ENCODE measurements around the gene DNASE1L3.

DNA sequence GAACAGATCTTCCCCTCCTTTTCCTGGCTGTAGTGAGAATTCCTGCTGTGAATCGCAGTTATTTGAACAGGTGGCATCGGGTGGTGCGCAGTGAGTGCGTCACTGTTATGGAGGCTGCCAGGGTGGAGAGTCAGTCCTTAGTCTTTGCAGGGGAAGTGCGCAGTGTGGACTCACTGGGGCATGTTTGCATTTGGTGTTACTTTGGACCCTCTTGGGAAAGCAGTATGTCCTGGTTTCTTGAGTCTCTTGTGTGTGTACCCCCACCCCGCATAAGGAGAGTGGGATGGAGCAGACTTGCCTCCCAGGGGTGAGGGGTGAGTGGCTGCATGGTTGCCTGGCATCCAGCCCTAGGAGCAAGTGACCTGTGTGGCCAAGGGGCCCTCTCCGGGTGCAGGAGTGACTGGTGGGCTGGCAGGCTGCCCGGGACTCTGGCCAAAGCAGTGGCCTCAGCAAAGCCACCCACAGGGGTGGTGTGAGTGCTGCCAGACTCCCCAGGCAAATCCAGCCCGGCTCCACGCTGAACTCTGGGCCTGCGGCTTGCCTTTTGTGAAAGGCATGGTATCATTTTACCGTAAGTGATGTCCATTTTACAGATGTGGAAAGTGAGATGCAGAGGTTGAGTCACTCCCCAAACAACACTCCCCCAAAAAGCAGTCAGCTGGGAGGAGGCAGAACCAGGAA, 46.4 kb downstream of the DNASE1L3 start:
- TF ChIP-seq, protein P1, sequence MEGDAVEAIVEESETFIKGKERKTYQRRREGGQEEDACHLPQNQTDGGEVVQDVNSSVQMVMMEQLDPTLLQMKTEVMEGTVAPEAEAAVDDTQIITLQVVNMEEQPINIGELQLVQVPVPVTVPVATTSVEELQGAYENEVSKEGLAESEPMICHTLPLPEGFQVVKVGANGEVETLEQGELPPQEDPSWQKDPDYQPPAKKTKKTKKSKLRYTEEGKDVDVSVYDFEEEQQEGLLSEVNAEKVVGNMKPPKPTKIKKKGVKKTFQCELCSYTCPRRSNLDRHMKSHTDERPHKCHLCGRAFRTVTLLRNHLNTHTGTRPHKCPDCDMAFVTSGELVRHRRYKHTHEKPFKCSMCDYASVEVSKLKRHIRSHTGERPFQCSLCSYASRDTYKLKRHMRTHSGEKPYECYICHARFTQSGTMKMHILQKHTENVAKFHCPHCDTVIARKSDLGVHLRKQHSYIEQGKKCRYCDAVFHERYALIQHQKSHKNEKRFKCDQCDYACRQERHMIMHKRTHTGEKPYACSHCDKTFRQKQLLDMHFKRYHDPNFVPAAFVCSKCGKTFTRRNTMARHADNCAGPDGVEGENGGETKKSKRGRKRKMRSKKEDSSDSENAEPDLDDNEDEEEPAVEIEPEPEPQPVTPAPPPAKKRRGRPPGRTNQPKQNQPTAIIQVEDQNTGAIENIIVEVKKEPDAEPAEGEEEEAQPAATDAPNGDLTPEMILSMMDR (IDR thresholded peaks at IDR 0.05 in 8 of 11, conservative IDR thresholded peaks at IDR 0.05 in 3 of 11), result no peak
- TF ChIP-seq POLR2A (IDR thresholded peaks at IDR 0.05) (no peak), POLR2AphosphoS5 (IDR thresholded peaks at IDR 0.05) (peak in 2 of 3 donors; percentile 47 to 55)

Measured in spleen (tissue), 7 donors.